Lung (tissue), 12 donors: Measurements from ENCODE around the gene ZNF672. TPM values are rescaled to one million over a fixed set of nuclear protein-coding genes. Genes with fewer than 3 reads are reported as not detected.

Experiments
- ATAC-seq: fragments of 200-7000 bp; cut with Tn5 transposase; one replicate; pipeline ENCODE4 v1.9.1; 2020; ENCODE audit warnings: moderate number of reproducible peaks; ENCODE audit not compliant: insufficient read depth, low FRiP score
- DNase-seq, 3 donors: peaks; one replicate each; pipeline ENCODE4 v3.0.0-alpha.2; 2013 to 2017
- H3K27ac ChIP-seq, 2 donors: one replicate each; pipeline ENCODE4 v1.5.1; 2013; ENCODE audit warnings: mild to moderate bottlenecking in 2 of 2, moderate library complexity in 2 of 2, control low read depth in 1 of 2, inconsistent platforms in 1 of 2, low read depth in 1 of 2, low read length in 1 of 2
- H3K27me3 ChIP-seq, 3 donors: one replicate each; pipeline ENCODE4 v1.5.1; 2013; ENCODE audit warnings: low read length in 2 of 3; ENCODE audit not compliant: control insufficient read depth in 3 of 3, insufficient read depth in 3 of 3
- H3K36me3 ChIP-seq, 4 donors: one replicate each; pipeline ENCODE4 v1.5.1; 2013; ENCODE audit warnings: low read length in 4 of 4, mild to moderate bottlenecking in 1 of 4, moderate library complexity in 1 of 4; ENCODE audit not compliant: control insufficient read depth in 4 of 4, insufficient read depth in 4 of 4
- H3K4me1 ChIP-seq, 5 donors: one replicate each; pipeline ENCODE4 v1.5.1; 2013; ENCODE audit warnings: low read length in 5 of 5, mild to moderate bottlenecking in 2 of 5, moderate library complexity in 1 of 5; ENCODE audit not compliant: control insufficient read depth in 5 of 5, insufficient read depth in 5 of 5
- H3K4me3 ChIP-seq: one replicate; pipeline ENCODE4 v1.5.1; 2013; ENCODE audit warnings: mild to moderate bottlenecking, control low read depth, moderate library complexity
- H3K9ac ChIP-seq, 2 donors: one replicate each; pipeline ENCODE4 v1.5.1; 2013; ENCODE audit warnings: low read length in 2 of 2, control low read depth in 1 of 2; ENCODE audit not compliant: insufficient read depth in 1 of 2
- H3K9me3 ChIP-seq, 4 donors: one replicate each; pipeline ENCODE4 v1.5.1; 2013; ENCODE audit warnings: low read length in 3 of 4, mild to moderate bottlenecking in 1 of 4, moderate library complexity in 1 of 4; ENCODE audit not compliant: control insufficient read depth in 4 of 4, insufficient read depth in 3 of 4
- WGBS, 2 donors: extraction: QIAGEN DNeasy Blood & Tissue Kit; methylation state at CpG; one replicate each; pipeline ENCODE4 v1.1.7; 2013; 5-methylcytosine and 5-hydroxymethylcytosine counted together
- polyA plus RNA-seq, 2 donors: library from polyadenylated mRNA; stranded (reverse); fragments of 200-250 nt; gene quantifications; one replicate each; pipeline ENCODE4 v1.2.1, GENCODE V29; 2013
- total RNA-seq, 2 donors: library from RNA; depleted of rRNA in 1 of 2; stranded (reverse); fragments of >200 nt in 1 of 2; gene quantifications; one replicate each; pipeline ENCODE4 v1.2.1, GENCODE V29; 2014 to 2021
- TF ChIP-seq, protein P1 (sequence below): IDR thresholded peaks from 2 replicates; pipeline ENCODE4 v1.5.1; 2012; ENCODE audit warnings: mild to moderate bottlenecking; ENCODE audit errors: control extremely low read depth, extremely low read depth
- donor health status: control.
- donor health status: control.
- donor health status: Bipolar disorder and iron deficiency.
- donor health status: healthy.
- donor health status: DM: yes; HTN: yes; CAD: no.

Gene ZNF672
- total and polyA plus RNA-seq, 4 donors = 17.1 to 41.3 (median 31.3) TPM

DNA sequence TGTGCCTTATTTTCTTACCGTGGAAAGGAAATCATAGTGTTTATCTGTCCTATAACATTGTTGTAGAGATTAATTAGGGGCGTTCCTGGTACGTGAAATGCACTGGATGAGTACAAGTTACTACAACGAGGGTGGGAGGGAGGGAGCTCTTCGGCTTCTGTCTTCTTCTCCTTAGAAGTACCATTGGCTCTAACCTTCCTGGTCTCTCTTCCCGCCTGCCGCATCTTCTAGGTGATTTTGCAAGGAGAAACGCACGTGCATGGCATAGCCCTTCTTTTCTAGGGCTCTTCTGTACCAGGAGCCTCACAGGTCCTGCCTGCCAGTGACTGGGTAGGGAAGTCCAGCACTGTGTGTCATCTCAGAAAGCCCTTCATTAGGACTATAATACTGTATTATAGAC is 29.1 kb upstream of the ZNF672 start:
- H3K36me3 ChIP-seq = peaks cover 5 to 29% (median 12%) of the 10 kb centered on the region in 4 donors
- peaks cover 0 to 12% (median 0%) of the 10 kb centered on the region in 5 donors for H3K4me1 ChIP-seq
- no peak overlapping the region for H3K4me3 ChIP-seq
- ATAC-seq (no peak), DNase-seq (no peak)
- no peak overlapping the region for H3K9ac ChIP-seq
- H3K9me3 ChIP-seq = no peaks in the 10 kb centered on the region
- TF ChIP-seq, protein P1, sequence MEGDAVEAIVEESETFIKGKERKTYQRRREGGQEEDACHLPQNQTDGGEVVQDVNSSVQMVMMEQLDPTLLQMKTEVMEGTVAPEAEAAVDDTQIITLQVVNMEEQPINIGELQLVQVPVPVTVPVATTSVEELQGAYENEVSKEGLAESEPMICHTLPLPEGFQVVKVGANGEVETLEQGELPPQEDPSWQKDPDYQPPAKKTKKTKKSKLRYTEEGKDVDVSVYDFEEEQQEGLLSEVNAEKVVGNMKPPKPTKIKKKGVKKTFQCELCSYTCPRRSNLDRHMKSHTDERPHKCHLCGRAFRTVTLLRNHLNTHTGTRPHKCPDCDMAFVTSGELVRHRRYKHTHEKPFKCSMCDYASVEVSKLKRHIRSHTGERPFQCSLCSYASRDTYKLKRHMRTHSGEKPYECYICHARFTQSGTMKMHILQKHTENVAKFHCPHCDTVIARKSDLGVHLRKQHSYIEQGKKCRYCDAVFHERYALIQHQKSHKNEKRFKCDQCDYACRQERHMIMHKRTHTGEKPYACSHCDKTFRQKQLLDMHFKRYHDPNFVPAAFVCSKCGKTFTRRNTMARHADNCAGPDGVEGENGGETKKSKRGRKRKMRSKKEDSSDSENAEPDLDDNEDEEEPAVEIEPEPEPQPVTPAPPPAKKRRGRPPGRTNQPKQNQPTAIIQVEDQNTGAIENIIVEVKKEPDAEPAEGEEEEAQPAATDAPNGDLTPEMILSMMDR = no peak
- no peak overlapping the region for H3K27ac ChIP-seq
- H3K27me3 ChIP-seq = no peaks in the 10 kb centered on the region
- WGBS, 2 donors = 71 to 81% methylated on average over 9 of the region's 9 CpGs

DNA sequence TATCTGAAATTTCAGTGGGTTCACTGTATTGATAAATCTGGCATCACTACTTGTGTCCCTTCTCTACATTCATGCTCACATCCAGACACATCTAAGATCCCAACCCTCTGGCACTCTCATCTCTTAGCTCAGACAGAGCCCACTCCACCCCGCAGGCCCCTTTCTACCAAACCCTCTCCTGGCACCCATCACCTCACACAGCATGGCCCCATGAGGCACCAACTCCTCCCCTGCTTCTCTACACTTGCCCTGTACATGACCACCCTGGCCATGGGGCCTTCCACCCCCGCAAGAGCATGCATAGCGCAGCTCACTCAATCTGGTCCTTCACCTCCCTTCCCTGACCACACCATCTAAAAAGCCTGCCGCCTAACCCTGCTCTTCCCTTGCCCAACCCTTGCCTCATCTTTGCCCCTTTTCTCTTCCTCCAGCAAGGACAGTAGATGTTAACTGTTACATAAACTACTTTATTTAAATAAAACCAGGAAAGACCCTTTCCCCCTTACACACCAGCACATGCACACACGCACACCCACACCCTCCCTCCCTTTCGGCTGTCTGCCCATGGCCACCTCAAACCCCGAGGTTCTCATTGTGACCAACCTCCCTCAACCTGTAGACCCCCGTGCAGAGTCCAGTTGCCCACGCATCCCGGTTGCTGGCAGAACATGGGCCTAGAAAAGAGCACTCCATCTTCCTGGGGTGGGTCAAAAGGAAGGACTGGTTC is 27.9 kb upstream of the ZNF672 start:
- DNase-seq (no peak), ATAC-seq (no peak)
- H3K27ac ChIP-seq = no peak overlapping the region
- no peaks in the 10 kb centered on the region for H3K9me3 ChIP-seq
- no peaks in the 10 kb centered on the region for H3K27me3 ChIP-seq
- TF ChIP-seq, protein P1 = no peak
- WGBS, 2 donors = 69 to 83% methylated on average over 10 of the region's 10 CpGs
- H3K36me3 ChIP-seq = peaks cover 7 to 38% (median 19%) of the 10 kb centered on the region in 4 donors
- H3K4me1 ChIP-seq = peaks cover 0 to 12% (median 0%) of the 10 kb centered on the region in 5 donors
- H3K4me3 ChIP-seq = no peak overlapping the region
- H3K9ac ChIP-seq = no peak overlapping the region

- no peak overlapping the region for H3K27ac ChIP-seq
Observed at GRCh38 chr1:248810727-248811513, 27.1 kb upstream of the ZNF672 start.

More at GRCh38 chr1:248810727-248811513, 27.1 kb upstream of the ZNF672 start:
- Histone ChIP-seq H3K4me3 (no peak overlapping the region), H3K36me3 (peaks cover 12 to 43% (median 25%) of the 10 kb centered on the region in 4 donors), H3K9me3 (no peaks in the 10 kb centered on the region), H3K4me1 (peaks cover 0 to 12% (median 0%) of the 10 kb centered on the region in 5 donors), H3K27me3 (no peaks in the 10 kb centered on the region), H3K9ac (no peak overlapping the region)
- DNase-seq (no peak), ATAC-seq (peak; percentile 45)
- TF ChIP-seq, protein P1 = no peak
- WGBS, 2 donors = 57 to 62% methylated on average over 12 of the region's 12 CpGs
